Peyer's patch (tissue), 4 donors: ENCODE measurements around the gene RPL5. TPM values are rescaled to one million over a fixed set of nuclear protein-coding genes. Genes with fewer than 3 reads are reported as not detected.
A peak's percentile ranks its signal among the peaks of the same experiment; 100 is the strongest.

Source experiments
- DNase-seq, 3 donors: peaks; one replicate each; pipeline ENCODE4 v3.0.0-alpha.2; 2017 to 2019
- H3K27ac ChIP-seq, 4 donors: fragments of 200-600 bp; sonication (generic); one replicate each; pipeline ENCODE4 v1.5.1; 2016 to 2019
- H3K27me3 ChIP-seq, 2 donors: fragments of 200-600 bp; sonication (generic); one replicate each; pipeline ENCODE4 v1.5.1; 2019
- H3K36me3 ChIP-seq, 3 donors: fragments of 200-600 bp; sonication (generic); one replicate each; pipeline ENCODE4 v1.5.1; 2016 to 2019
- H3K4me1 ChIP-seq, 4 donors: fragments of 200-600 bp; sonication (generic); one replicate each; pipeline ENCODE4 v1.5.1; 2016 to 2019
- H3K4me3 ChIP-seq, 4 donors: fragments of 200-600 bp; sonication (generic); 1 replicate in 3 of 4; 2 replicates in 1 of 4; pipeline ENCODE4 v1.5.1; 2016 to 2019; ENCODE audit warnings: mild to moderate bottlenecking in 1 of 4
- H3K9me3 ChIP-seq, 4 donors: fragments of 200-600 bp; sonication (generic); one replicate each; pipeline ENCODE4 v1.5.1; 2016 to 2019; ENCODE audit warnings: mild to moderate bottlenecking in 1 of 4
- POLR2A ChIP-seq, 2 donors: fragments of 450-650 bp; IDR thresholded peaks; one replicate each; pipeline ENCODE4 v1.5.1; 2017; ENCODE audit warnings: antibody characterized with exemption in 2 of 2, mild to moderate bottlenecking in 2 of 2, moderate library complexity in 2 of 2
- total RNA-seq, 4 donors: library from RNA; depleted of rRNA; stranded (reverse); fragments of >200 nt; gene quantifications; one replicate each; pipeline ENCODE4 v1.1.0, GENCODE V29; 2016
- TF ChIP-seq, protein P1 (sequence below), 6 experiments: fragments of 450-650 bp in 4 of 6; fragments of 200-600 bp in 2 of 6; sonication (generic) in 1 of 6; IDR thresholded peaks; one replicate each; pipeline ENCODE4 v1.5.1; 2017 to 2019; ENCODE audit warnings: antibody characterized with exemption in 6 of 6, mild to moderate bottlenecking in 3 of 6, moderate library complexity in 1 of 6

Gene RPL5
- total RNA-seq, 4 donors from 2014 or later = 530 to 1,560 (median 801) TPM

DNA sequence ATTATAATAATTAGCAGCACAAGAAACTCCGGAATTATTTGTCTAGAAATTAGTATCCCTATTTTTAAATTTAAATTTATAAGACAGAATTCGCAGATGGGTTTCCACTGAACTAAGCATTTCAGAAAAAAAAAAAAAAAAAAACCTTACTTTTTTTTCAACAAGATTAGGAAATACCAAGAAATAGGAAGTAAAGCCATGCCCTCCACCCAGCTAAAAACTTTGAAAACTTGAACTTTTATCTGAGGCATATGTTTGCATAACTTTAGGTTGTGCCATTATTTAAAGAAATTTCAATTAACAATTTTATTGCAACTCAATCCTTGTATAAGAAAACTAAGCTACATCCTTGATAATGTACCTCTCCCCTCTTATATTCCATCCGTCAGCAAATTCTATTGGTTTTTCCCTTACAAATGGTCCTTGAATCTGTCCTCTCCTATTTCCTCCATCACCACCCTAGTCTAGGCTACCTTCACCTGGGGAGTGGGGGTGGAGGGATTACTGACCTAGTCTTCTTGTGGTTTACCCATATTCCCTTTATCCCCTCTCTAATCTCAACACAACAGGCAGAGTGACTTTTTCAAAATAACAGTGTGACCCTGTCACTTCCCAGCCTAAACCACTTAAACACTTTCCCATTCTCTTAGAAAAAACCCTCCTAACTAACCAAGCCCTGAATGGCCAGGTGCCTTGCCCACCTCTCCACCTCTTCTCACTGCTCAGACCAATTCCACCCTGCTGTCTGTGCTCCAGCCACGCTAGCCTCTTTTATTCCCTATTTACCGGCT is 45.5 kb upstream of the RPL5 start:
- H3K4me1 ChIP-seq = peaks cover 0 to 15% (median 2%) of the 10 kb centered on the region in 4 donors
- TF ChIP-seq POLR2A (IDR thresholded peaks at IDR 0.05) = no peak
- TF ChIP-seq, protein P1, sequence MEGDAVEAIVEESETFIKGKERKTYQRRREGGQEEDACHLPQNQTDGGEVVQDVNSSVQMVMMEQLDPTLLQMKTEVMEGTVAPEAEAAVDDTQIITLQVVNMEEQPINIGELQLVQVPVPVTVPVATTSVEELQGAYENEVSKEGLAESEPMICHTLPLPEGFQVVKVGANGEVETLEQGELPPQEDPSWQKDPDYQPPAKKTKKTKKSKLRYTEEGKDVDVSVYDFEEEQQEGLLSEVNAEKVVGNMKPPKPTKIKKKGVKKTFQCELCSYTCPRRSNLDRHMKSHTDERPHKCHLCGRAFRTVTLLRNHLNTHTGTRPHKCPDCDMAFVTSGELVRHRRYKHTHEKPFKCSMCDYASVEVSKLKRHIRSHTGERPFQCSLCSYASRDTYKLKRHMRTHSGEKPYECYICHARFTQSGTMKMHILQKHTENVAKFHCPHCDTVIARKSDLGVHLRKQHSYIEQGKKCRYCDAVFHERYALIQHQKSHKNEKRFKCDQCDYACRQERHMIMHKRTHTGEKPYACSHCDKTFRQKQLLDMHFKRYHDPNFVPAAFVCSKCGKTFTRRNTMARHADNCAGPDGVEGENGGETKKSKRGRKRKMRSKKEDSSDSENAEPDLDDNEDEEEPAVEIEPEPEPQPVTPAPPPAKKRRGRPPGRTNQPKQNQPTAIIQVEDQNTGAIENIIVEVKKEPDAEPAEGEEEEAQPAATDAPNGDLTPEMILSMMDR (IDR thresholded peaks at IDR 0.05) = no peak
- no peak overlapping the region for H3K27ac ChIP-seq
- no peaks in the 10 kb centered on the region for H3K9me3 ChIP-seq
- H3K4me3 ChIP-seq = peak overlapping the region in 2 of 4 donors; percentile 61 to 87
- H3K27me3 ChIP-seq = no peaks in the 10 kb centered on the region
- DNase-seq = no peak
- no peaks in the 10 kb centered on the region for H3K36me3 ChIP-seq

DNA sequence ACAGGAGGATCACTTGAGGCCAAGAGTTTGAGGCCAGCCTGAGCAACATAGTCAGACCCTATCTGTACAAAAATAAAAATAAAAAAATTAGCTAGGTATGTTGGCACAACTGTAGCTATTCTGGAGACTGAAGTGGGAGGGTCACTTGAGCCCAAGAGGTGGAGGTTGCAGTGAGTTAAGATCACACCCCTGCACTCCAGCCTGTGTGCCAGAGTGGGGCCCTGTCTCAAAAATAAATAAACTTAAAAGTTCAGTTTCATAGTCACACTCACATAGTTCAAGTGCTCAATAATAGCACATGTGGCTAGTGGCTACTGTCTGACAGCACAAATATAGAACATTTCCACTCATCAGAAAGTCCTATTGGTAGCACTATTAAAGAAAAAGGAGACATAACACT is 41.8 kb upstream of the RPL5 start:
- no peaks in the 10 kb centered on the region for H3K9me3 ChIP-seq
- no peak overlapping the region for H3K27ac ChIP-seq
- no peaks in the 10 kb centered on the region for H3K36me3 ChIP-seq
- DNase-seq = no peak
- TF ChIP-seq, protein P1 (IDR thresholded peaks at IDR 0.05) = no peak
- TF ChIP-seq POLR2A (IDR thresholded peaks at IDR 0.05) = no peak
- H3K4me1 ChIP-seq = no peaks in the 10 kb centered on the region
- no peak overlapping the region for H3K4me3 ChIP-seq
- no peaks in the 10 kb centered on the region for H3K27me3 ChIP-seq

DNA sequence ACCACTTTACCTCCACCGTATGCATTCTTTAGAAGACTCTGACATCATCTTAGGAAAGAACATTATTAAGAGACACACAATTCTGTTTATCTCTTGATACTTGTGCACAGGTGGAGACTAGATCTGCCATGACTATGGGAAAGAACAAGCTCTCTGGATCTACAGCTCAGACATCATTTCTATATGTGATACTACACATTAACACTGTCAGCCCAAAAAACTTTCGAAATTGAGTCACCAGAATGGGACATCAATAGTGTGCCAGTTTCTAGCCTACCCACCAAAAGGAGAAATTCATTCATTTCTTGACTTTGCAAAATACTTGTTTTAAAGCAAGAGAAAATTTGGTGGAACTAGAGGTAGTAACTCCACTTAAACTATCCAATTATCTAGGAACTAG is 41.0 kb upstream of the RPL5 start:
- Histone ChIP-seq H3K27ac (no peak overlapping the region), H3K4me3 (no peak overlapping the region), H3K27me3 (no peaks in the 10 kb centered on the region), H3K9me3 (no peaks in the 10 kb centered on the region), H3K36me3 (no peaks in the 10 kb centered on the region), H3K4me1 (no peaks in the 10 kb centered on the region)
- no peak for DNase-seq
- TF ChIP-seq, protein P1 (IDR thresholded peaks at IDR 0.05) = no peak
- no peak for TF ChIP-seq POLR2A (IDR thresholded peaks at IDR 0.05)

DNA sequence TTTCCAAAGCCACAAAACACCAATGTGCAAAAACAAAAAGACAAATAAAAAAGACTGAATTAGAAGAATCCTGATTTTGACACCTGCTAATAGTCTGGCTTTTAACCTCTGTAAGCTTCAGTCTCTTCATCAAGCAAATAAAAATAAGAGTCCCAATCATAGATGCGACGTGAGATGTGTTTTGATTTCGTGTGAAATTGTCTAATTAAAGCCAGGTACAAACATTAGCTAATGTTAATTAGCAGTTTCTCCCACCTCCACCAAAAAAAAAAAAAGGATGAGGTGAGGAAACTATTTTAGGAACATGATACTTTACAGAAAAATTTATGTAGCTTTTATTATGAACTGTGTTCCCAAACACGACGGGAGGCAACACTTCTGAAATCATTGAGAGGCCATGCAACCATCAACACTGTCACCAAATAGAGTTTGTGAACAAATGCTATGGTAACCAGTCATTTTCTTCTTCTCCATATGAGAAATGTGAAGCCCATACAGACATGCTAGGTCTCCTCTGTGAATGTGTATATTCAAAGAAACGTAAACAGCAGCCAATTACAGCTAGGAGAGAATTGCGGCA is 40.3 kb upstream of the RPL5 start:
- H3K27ac ChIP-seq = no peak overlapping the region
- no peaks in the 10 kb centered on the region for H3K27me3 ChIP-seq
- H3K4me3 ChIP-seq = no peak overlapping the region
- no peaks in the 10 kb centered on the region for H3K36me3 ChIP-seq
- TF ChIP-seq, protein P1 (IDR thresholded peaks at IDR 0.05) = no peak
- no peak for TF ChIP-seq POLR2A (IDR thresholded peaks at IDR 0.05)
- H3K4me1 ChIP-seq = no peaks in the 10 kb centered on the region
- no peaks in the 10 kb centered on the region for H3K9me3 ChIP-seq
- DNase-seq = no peak

DNA sequence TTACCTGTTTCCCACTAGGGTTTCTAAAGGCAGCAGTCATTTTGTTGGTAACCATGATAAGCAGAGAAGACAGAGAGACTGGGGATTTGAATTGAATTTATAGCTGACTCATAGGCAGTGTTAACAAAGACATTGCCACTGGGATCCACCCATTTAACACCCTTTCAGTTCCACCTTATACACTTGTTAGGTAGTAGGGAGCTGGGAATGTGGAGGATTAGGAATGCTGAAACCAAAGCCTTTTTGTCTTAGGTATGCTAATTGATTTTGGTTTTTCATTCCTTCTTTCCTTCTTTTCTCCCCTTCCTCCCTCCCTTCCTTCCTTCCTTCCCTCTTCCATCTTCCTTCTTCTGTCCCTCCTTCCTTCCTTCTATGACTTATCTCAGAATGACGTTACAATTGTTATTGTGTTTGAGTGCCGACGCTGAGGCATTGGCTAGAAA is 39.5 kb upstream of the RPL5 start:
- Histone ChIP-seq H3K36me3 (no peaks in the 10 kb centered on the region), H3K27me3 (no peaks in the 10 kb centered on the region), H3K27ac (no peak overlapping the region), H3K4me3 (no peak overlapping the region), H3K4me1 (no peaks in the 10 kb centered on the region), H3K9me3 (no peaks in the 10 kb centered on the region)
- DNase-seq = no peak
- TF ChIP-seq POLR2A (IDR thresholded peaks at IDR 0.05) = no peak
- TF ChIP-seq, protein P1 (IDR thresholded peaks at IDR 0.05) = no peak
